GDM1 (cell line): ENCODE results near the gene FHL2.
"Not testable (repeated sequence)": the region's sequence is repeated elsewhere in the genome, so short reads cannot be mapped to it uniquely, and the experiment has no call there.

Source experiments
- DNase-seq: peaks from one replicate; lab custom pipeline; 2025; lab: John Stamatoyannopoulos, UW

Gene FHL2, protein sequence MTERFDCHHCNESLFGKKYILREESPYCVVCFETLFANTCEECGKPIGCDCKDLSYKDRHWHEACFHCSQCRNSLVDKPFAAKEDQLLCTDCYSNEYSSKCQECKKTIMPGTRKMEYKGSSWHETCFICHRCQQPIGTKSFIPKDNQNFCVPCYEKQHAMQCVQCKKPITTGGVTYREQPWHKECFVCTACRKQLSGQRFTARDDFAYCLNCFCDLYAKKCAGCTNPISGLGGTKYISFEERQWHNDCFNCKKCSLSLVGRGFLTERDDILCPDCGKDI

DNA sequence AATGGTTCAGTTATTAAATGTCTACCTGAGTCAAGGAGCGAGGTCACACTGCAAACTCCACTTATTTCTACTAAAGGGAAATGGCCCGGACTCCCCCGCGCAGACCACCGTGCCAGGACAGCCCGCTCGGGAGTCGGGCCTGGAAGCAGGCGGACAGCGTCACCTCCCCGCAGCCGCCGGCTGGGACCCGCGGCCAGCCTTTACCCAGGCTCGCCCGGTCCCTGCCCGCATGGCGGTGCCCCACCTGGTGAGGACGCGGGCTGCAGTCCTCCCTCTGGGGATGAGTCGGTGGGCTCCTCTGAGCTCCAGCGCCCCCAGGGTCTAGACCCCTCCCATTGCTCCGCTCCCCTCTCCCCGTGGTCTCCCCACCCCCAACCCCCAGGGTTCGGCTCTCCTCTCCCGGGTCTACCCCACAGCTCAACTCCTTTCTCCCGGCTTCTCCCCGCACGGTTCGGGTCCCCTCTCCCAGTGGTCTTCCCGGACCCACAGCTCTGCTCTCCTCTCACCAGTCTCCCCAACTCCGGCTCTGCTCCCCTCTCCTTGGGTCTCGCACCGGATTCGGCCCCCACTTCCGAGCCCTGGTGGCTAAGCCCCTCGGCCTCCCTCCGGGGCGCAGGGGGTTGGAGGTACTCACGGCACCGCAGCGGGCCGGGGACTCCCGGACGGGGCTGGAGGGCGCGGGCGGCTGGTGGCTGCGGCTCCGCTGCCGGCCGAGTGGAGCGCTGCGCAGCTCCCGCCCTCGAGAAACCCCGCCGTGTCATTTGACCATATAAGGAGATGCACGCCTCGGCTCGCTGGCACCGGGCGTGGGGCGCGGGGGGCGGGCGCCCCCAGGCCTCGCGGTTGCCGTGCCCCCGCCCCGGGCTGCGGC lies at the start of gene FHL2:
Gene FHL2 (minus strand): TSS at position 716 of the 871 bp plus-strand sequence. CDS start 12,535 bp downstream, outside the sequence.
- peak; percentile 75 for DNase-seq

GRCh38 chr2:105447476-105447875 lies 48.6 kb upstream of the FHL2 start:
- DNase-seq = no peak

- no peak for DNase-seq
These were observed 47.6 kb upstream of the FHL2 start for GRCh38 chr2:105446501-105446900.

DNA sequence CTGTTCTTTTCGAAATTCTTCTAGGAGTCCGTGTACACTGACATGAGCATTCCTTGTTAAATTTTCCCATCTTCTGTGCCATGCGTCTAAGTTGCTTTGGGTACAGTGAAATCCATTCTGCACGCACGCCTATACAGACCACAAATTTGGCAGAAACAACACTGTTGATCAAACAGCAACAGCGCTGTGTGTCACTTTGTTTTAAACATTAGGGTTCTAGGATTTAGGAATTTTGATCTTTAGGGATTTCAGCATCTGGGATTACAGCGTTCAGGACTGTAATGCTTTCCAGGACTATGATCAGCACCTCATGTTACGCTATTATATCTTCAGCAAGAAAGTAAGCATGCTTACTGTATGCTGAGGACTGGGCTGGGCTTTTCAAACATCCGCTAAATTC lies 47.1 kb upstream of the FHL2 start:
- DNase-seq = no peak

GRCh38 chr2:105445498-105445897 lies 46.6 kb upstream of the FHL2 start:
- no peak for DNase-seq

- no peak for DNase-seq
These were observed 45.1 kb upstream of the FHL2 start for GRCh38 chr2:105443617-105444598.

GRCh38 chr2:105442721-105443120 lies 43.9 kb upstream of the FHL2 start:
- DNase-seq = no peak

DNA sequence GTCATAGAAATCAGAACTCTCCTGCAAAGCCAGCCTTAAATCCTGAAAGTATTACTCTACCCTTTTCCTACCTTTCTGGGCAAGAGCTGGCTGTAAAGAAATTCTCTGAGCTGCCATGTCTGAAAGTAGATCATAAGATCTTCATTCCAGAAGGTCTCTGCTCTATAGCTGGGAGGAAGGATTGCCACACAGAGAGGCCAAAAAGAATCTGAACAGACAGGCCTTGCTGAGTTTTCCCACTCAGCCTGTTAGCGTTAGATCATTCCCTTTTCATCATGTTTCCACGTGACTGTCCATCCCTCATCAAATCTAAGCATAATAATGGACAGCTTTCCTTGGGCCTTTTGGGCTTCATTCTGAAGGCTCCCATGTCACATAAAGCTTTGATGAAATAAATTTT lies 43.2 kb upstream of the FHL2 start:
- DNase-seq = no peak

GRCh38 chr2:105439141-105439540 lies 40.3 kb upstream of the FHL2 start:
- DNase-seq = no peak

- no peak for DNase-seq
These were observed 39.5 kb upstream of the FHL2 start for GRCh38 chr2:105438104-105438929.

- no peak for DNase-seq
These were observed 38.9 kb upstream of the FHL2 start for GRCh38 chr2:105437708-105438103.

DNA sequence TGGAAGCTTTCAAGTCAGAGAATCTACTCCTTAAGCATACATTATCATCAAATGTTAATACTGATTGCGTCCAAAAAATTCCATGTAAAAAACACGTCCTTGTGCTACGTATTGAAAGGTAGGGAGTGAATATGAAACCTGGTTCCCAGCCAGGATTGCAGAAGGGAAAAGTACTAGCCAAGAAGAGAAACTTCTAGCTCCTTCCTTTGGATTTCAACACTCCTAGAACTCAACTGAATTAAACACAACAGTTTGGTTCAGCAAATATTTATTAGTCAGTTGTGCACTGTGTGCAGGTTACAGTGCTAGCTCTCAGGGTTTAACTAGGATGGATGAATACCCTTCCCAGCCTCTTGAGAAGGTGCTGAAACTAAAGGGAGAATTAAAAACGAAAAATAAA lies 33.9 kb upstream of the FHL2 start:
- no peak for DNase-seq

DNA sequence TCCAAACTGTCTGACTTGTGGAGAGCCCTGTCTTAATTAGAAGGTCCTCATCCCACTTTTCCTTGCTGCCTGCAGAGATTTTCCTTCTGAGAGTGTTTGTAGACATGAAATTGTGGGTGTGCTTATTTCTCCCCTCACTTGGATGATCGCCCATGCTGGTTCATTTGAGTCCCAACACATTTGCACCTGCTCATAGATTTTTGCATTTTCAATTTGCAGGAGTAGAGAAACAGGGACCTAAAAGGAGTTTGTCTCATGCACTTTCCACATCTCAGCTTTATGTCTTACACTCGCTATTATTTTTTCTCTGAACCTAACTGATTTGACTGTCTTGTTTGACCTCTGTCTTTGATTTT lies 33.2 kb upstream of the FHL2 start:
- DNase-seq = no peak

DNA sequence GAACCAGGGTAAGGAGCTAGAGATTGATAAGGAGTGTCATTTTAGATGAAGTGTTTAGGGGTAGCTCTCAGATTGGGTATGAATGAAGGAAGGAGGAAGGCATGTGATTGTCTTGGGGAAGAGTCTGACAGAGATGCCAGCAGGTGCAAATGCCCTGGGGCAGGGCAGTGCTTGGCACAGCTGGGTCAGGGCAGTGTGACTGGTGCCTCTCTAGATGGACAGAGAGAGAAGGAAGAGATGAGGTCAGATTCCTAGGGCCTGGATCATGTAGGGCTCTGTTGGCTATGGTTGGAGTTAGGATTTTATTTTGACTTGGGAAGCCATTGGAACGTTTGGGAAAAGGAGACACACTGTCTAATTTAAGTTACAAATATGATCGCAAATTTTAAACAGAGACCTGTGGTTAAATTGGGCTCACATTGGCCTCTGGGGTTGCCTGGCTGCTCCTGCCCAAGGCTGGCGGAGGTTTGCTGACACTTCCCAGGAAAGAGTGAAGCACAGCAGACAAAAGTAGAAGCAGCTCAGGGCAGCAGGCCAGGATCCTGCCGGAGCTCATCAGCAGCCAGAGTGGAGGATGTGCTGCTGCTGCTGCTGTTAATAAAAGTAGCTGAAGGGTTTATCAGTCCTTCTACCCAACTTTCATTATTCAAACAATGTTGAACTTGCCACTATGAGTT lies 32.7 kb upstream of the FHL2 start:
- DNase-seq = no peak

- DNase-seq = no peak
These were observed 29.7 kb upstream of the FHL2 start for GRCh38 chr2:105428387-105429018.

DNA sequence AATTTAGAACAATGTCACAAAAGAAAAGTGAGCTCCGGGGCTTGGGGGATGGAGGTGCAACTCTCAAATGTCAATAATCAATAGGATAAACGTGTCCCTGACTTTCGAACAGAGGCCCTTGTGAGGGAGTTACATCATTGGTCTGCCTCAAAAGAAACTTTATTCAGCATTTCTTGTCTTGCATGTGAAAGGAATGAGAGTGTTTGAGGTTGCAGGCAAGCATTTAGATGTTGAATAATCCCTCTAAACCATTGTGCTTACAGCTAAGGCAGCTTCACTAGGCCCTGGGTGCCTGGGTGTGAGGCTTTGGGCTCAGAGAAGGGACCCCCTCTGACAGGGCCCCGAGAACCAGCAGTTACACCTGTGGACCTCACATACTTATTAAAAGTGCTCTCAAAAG lies 28.6 kb upstream of the FHL2 start:
- no peak for DNase-seq

GRCh38 chr2:105426626-105427292 lies 27.9 kb upstream of the FHL2 start:
- no peak for DNase-seq

- DNase-seq = no peak
These were observed 27.2 kb upstream of the FHL2 start for GRCh38 chr2:105425936-105426625.

DNA sequence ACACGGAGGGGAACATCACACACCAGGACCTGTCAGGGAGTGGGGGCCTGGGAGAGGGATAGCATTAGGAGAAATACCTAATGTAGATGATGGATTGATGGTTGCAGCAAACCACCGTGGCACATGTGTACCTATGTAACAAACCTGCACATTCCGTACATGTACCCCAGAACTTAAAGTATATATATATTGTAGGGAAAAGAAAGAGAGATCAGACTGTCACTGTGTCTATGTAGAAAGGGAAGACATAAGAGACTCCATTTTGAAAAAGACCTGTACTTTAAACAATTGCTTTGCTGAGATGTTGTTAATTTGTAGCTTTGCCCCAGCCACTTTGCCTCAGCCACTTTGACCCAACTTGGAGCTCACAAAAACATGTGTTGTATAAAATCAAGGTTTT lies 26.0 kb upstream of the FHL2 start:
- not testable (repeated sequence) for DNase-seq
